GM21737 (cell line): ENCODE measurements around the gene ADISSP.

Experiments used
- ATAC-seq: cut with Tn5 transposase; IDR thresholded peaks from one replicate; pipeline ENCODE4 v1.9.1; 2021; ENCODE audit warnings: mild to moderate bottlenecking, moderate library complexity; ENCODE audit not compliant: unreplicated experiment

The ADISSP gene

GRCh38 chr20:3739926-3740451 is 27.6 kb downstream of the ADISSP start:
- no peak for ATAC-seq

DNA sequence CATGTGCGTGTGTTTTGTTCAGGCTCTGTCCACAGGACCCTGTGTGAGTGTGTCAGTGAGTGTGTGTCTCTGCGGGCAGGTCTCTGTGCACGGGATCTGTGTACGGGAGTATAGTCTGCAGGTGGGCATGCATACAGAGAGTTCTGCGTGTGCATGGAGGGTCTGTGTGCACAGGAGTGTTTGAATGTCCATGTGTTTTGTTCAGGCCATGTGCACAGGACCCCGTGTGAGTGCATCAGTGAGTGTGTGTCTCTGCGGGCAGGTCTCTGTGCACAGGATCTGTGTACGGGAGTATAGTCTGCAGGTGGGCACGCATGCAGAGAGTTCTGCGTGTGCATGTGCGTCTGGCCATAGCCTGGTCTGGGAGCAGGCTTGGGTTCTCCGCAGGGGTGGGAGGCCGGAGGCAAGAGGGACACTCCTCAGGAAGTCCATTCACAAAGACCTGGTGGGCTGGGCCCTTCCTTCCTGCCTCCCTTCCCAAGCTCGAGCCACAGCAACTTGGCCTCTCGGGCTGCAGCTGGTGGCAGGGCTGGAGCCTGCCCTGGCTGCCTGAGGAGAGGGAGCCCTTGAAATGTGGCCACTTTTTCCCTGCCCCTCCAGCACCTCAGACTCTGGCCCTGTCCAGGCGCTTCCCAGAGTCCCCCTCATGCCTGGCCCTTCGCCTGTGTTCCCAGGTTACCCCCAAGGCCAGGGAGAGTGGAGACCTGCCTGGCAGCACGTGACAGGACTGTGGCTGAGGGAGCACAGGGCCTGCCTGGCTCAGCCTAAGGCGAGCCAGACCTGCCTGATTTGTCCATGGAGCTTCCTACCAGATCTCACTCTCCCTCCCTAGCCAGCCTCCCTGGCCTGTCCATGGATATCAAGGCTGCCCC is 28.3 kb downstream of the ADISSP start:
- no peak for ATAC-seq

GRCh38 chr20:3738111-3739053 is 29.2 kb downstream of the ADISSP start:
- no peak for ATAC-seq

DNA sequence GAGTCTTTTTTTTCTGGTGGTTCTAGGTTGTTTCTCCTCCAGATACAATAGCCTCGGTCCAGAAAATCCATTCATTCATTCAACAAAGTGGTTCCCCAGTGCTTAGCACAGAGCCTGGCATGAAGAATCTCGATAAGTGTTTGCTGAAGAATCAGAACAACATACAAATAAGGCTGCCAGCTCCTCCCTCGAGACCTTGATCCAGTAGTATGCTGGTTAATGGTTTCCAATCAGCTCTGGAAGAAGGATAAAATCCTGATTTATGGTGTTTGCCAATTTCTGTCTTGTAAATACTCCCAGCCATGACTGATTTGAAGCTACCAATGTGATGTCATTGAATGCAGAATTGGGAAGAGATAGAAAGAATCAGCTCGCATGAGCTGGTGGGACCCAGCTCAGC is 31.8 kb downstream of the ADISSP start:
- ATAC-seq, result no peak

- no peak for ATAC-seq
These were observed 33.3 kb downstream of the ADISSP start for GRCh38 chr20:3734111-3734843.

DNA sequence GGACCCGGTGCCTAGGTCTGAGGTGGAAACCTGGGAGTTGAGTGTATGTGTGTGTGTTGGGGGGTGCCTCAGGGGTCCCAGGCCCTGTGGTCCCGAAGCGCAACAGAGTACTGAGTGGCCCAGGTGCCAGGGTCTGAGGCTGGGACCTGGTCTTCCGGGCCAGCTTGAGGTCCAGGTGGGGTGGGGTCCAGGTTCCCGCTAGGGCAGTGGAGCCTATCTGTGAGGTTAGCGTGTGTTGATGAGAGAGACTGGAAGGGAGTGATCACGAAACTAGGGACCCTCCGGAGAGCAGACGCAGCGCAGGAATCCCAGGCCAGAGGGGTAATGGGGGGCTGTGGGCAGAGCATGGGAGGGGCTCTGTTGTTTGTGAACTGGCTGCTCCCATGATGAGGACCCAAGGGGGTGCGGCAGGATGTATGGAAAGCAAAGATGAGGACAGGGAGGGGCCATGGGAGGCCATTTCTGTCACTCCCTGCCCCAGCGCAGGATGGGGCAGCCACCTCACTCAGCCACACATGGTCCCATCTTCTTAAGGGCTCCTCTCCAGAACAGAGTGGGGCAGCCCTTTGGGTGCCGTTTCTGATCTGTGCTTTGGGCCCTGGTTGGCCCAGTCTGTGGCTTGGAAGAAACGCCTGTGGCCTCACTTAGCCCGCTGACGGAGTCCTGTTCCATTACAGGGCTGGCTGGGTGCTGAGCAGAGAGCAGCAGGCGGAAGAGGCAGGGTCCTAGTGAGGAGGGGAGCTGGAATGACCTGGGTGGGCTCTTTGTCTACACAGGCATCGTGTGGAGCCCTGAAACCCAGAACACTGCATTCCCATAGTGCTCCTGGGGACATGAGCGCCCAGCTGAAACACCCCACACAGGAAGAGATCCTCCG is 34.2 kb downstream of the ADISSP start:
- ATAC-seq, result no peak

- no peak for ATAC-seq
These were observed 35.0 kb downstream of the ADISSP start, which contains the start of gene HSPA12B for GRCh38 chr20:3732327-3733118. HSPA12B (plus strand) TSS chr20:3732685; CDS start chr20:3738675, 5,990 bp downstream.

GRCh38 chr20:3731944-3732326 is 35.6 kb downstream of the ADISSP start:
- no peak for ATAC-seq

DNA sequence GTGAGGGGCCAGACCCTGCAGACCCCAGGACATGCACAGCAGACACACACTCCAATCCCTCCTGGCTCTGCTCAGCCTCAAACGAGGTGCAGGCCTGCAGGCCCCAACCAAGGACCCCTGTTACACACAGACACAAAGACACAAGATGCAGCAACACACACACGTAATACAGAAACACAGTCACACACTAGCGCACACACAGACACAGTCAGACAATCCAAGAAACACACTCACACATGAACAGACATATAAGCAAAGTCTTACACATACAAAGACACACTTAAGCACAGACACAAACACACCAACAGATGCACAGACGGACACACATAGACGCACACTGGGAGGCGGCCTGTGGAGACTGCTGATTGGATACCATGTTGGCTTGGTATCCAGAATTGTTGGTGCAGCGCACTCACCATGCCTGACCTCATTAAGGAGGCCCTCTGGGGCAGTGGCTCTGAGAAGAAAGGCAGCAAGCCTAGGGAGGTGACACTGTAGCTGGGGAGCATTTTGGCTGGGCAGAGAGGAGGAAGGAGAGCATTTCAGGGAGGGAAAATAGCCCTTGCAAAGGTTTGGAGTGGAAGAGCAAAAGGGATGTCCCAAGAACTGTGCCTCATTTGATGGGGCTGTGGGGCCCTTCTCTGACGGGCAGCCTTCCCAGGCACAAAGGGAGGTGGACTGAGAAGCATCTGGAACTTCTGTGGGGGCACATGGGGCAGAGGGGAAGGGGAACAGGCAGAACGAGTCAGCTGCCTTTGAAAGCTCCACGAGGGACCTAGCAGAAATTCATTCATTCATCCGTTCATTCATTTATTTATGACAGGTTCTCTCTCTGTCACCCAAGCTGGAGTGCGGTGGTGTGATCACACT is 36.5 kb downstream of the ADISSP start:
- ATAC-seq, result no peak

- ATAC-seq, result no peak
These were observed 37.6 kb downstream of the ADISSP start for GRCh38 chr20:3729811-3730540.

GRCh38 chr20:3729378-3729777 is 38.2 kb downstream of the ADISSP start:
- ATAC-seq, result no peak

- no peak for ATAC-seq
These were observed 38.7 kb downstream of the ADISSP start for GRCh38 chr20:3728876-3729275.

- ATAC-seq, result no peak
These were observed 39.2 kb downstream of the ADISSP start for GRCh38 chr20:3728354-3728753.

DNA sequence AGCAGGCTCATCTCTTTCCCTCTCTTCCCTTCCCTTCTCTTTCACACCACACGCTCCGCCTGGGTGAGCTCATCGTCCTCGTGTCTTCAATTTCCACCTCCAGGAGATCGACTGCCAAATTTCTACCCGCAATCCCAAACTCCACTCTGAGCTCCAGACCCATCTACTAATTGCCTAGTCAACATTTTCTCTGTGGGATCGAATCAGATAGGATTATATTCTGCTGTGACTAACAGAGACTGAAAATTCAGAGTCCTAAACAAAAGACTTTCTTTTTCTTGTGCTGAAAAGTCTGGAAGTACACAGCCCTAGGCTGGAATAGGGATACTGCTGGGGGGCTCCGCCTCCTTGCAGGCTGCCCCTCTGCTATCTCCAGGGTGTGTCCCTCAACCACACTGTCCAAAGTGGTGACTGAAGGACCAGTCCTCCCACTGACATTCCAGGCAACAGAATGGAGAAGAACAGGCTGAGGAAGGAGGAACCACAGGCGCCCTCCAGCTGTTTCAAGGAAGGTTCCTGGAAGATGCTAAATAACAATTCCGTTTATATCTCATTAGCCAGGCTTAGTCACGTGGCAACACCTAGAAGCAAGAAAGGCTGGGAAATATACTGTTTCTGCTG is 40.0 kb downstream of the ADISSP start:
- no peak for ATAC-seq

- ATAC-seq, result no peak
These were observed 43.2 kb downstream of the ADISSP start for GRCh38 chr20:3724356-3724755.

DNA sequence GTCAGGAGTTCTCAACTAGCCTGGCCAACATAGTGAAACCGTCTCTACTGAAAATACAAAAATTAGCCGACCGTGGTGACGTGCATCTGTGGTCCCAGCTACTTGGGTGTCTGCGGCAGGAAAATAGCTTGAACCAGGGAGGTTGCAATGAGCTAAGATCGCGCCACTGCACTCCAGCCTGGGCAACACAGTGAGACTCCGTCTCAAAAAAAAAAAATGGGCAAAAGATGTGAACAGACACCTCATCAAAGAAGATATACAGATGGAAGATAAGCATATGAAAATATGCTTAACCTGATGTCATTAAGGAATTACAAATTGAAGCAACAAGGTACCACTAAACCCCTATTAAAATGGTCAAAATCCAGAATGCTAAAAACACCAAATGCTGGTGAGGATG is 44.3 kb downstream of the ADISSP start:
- no peak for ATAC-seq

DNA sequence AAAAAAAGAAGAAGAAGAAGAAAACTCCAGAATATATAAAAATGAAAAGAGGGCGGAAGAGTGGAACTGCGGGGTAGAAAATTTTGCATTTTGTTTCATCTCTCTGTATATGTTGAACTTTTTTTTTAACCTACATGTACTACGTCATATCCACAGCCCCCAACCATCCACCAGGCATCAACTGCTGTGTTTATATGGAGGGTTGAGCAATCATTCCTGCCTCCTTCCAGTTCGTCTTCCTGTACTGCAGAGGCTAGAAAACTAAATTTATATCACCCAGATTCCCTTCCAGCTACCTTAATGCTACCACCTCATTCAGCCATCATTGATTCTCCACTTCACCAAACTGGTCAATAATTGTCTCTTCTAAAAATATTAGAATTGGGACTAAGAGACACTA is 45.6 kb downstream of the ADISSP start:
- no peak for ATAC-seq
